Gastrocnemius medialis (tissue), 4 donors: Measurements from ENCODE around the gene TBX2.

Source experiments
- CTCF ChIP-seq, 5 experiments: fragments of 450-650 bp in 3 of 5; fragments of 200-600 bp in 2 of 5; sonication (generic) in 2 of 5; IDR thresholded peaks in 4 of 5; conservative IDR thresholded peaks in 1 of 5; 1 replicate in 4 of 5; 2 replicates in 1 of 5; pipeline ENCODE4 v1.5.1; 2016 to 2019; ENCODE audit warnings: antibody characterized with exemption in 5 of 5, mild to moderate bottlenecking in 3 of 5, moderate library complexity in 3 of 5
- POLR2A ChIP-seq, 2 donors: fragments of 450-650 bp; IDR thresholded peaks; one replicate each; pipeline ENCODE4 v1.6.1; 2017; ENCODE audit warnings: antibody characterized with exemption in 2 of 2, mild to moderate bottlenecking in 2 of 2, moderate library complexity in 2 of 2

- TF ChIP-seq CTCF (IDR thresholded peaks at IDR 0.05 in 4 of 5, conservative IDR thresholded peaks at IDR 0.05 in 1 of 5) (no peak), POLR2A (IDR thresholded peaks at IDR 0.05) (no peak)
These were observed 1.9 kb downstream of the TBX2 start for GRCh38 chr17:61401389-61402072.
